Measurements from ENCODE around the gene CLPTM1L.

GRCh38 chr5:1270426-1270825 is 74.5 kb downstream of the CLPTM1L start:
- no peak for TF ChIP-seq EZH2 (IDR thresholded peaks at IDR 0.05)
- no peak for TF ChIP-seq POLR2AphosphoS5 (IDR thresholded peaks at IDR 0.05; ENCODE audit: borderline replicate concordance, low read depth, low read length)
